GM12864 (cell line): ENCODE measurements around the gene OAF.

ENCODE experiments used
- DNase-seq: peaks from one replicate; pipeline ENCODE4 v3.0.0-alpha.2; 2011; ENCODE audit warnings: low read depth
- H3K4me3 ChIP-seq: 2 replicates; pipeline ENCODE4 v1.5.1; 2011; ENCODE audit warnings: mild to moderate bottlenecking, low read depth, low read length, control low read depth
- TF ChIP-seq, protein P1 (sequence below): IDR thresholded peaks from 2 replicates; pipeline ENCODE4 v1.5.1; 2011; ENCODE audit warnings: low read depth, mild to moderate bottlenecking, moderate library complexity, low read length, control low read depth, inconsistent platforms; ENCODE audit errors: missing control alignments

OAF gene

DNA sequence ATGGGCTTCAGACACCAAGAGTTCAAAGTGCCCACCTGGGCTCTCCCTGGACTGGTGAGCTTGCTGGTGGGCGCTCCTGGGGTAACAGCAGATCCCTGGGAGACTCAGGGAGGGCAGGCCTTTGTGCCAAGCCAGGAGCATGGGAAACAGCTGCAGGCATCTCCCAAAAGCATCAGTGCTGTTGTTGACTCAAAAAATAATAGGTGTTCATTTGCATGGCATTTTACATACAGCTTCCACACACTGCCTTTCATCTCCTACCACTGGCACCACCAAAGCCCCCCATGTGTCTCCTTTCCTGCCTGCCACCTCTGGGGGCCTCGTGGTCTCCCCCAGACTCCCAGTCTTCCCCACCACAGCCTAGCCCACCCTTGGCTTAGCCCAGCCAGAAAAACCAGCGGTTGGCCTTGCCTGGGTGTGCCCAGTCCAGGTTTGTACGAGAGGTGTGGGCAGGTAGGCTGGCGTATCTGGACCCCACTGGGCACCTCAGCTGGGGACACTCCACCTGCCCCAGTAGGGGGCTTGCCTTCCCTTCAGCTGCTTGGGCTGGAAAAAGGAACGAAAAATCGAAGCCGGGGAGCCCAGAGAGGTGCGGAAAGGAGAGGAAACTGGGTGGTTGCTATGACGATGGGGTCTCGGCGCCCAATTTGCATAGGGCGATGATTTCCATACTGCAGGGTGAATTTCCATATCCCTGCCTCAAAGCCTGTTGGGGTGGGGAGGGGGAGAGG, 44.1 kb downstream of the OAF start:
- no peak overlapping the region for H3K4me3 ChIP-seq
- TF ChIP-seq, protein P1, sequence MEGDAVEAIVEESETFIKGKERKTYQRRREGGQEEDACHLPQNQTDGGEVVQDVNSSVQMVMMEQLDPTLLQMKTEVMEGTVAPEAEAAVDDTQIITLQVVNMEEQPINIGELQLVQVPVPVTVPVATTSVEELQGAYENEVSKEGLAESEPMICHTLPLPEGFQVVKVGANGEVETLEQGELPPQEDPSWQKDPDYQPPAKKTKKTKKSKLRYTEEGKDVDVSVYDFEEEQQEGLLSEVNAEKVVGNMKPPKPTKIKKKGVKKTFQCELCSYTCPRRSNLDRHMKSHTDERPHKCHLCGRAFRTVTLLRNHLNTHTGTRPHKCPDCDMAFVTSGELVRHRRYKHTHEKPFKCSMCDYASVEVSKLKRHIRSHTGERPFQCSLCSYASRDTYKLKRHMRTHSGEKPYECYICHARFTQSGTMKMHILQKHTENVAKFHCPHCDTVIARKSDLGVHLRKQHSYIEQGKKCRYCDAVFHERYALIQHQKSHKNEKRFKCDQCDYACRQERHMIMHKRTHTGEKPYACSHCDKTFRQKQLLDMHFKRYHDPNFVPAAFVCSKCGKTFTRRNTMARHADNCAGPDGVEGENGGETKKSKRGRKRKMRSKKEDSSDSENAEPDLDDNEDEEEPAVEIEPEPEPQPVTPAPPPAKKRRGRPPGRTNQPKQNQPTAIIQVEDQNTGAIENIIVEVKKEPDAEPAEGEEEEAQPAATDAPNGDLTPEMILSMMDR: no peak
- DNase-seq: no peak

DNA sequence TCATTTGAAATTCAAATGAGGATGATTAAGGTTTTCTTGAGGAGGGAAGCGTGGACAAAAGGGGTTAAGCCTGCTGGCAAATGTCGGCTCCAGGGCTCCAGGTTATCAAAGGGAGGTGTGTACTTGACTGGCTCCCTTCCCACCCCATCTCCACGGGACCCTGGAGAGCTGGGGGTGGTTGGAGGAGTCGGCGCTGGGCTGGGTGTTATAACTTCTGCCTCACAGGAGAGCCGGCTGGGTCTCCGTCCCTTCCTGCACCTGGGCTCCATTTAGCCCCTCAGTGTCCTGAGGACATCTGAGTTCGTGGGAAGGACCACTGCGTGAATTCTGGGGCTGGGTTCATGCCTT, 44.7 kb downstream of the OAF start:
- TF ChIP-seq, protein P1: no peak
- DNase-seq: no peak
- no peak overlapping the region for H3K4me3 ChIP-seq

- H3K4me3 ChIP-seq: no peak overlapping the region
- DNase-seq: no peak
- TF ChIP-seq, protein P1: no peak
These were observed 45.3 kb downstream of the OAF start for GRCh38 chr11:120256178-120256577.

- no peak for DNase-seq
- TF ChIP-seq, protein P1: no peak
- H3K4me3 ChIP-seq: no peak overlapping the region
These were observed 45.9 kb downstream of the OAF start for GRCh38 chr11:120256779-120257178.

GRCh38 chr11:120257346-120257745, 46.5 kb downstream of the OAF start:
- TF ChIP-seq, protein P1: no peak
- H3K4me3 ChIP-seq: no peak overlapping the region
- DNase-seq: no peak

DNA sequence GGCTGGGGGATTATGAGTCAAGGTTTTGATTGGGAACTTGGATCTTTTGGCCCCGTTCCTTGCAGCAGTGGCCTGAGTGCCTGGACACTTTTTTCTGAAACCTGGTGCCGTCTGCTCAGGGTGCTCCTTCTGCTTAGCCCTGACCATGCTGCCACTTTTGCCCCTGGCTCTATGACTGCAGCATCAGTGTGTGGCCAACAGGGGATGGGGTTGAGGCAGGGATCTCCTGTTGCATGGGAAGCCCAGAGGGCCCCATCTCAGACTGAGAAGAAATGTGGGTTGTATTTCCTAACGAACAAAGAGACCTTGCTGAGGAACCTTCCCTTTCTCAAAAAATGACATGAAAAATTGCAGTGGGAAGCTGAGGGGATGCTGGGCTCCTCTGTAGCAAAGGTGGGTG, 47.8 kb downstream of the OAF start:
- DNase-seq: no peak
- no peak overlapping the region for H3K4me3 ChIP-seq
- TF ChIP-seq, protein P1: peak; percentile 17

DNA sequence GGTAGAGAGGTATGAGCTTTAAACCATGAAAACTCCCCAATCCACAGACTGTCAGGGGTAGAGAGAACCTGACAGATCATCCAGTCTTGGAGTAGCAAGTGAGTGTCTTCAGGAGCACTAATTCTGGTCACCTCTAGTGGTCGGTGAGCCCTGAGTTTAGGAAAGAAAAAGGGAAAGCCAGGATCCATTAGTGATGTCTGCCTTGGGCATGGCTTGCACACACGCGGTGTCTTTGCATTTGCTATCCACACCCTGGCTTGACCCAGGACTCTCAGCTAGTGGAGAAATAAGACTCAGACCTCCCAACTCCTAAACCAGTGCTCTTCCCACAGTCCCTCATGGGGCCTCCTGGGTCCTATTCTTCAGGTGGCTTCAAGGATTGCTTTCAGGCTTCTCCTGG, 48.4 kb downstream of the OAF start:
- TF ChIP-seq, protein P1: no peak
- no peak overlapping the region for H3K4me3 ChIP-seq
- no peak for DNase-seq
